GM12878 (cell line): ENCODE measurements around the gene TP53RK. TPM values are rescaled to one million over a fixed set of nuclear protein-coding genes. Genes with fewer than 3 reads are reported as not detected.

Source experiments
- ATAC-seq: fragments of 200-7000 bp; cut with Tn5 transposase; 3 replicates; pipeline ENCODE4 v1.9.1; 2020; ENCODE audit warnings: mild to moderate bottlenecking, moderate library complexity
- BruUV-seq: library from RNA; stranded (reverse); fragments of 400-500 nt; replicated peaks from 2 replicates; lab custom pipeline; 2021; lab: Mats Ljungman, UMichigan
- CTCF ChIA-PET: fragments of 300-600 bp; sonication (Branson Sonifier 250); formaldehyde crosslinking; extraction: SDS; loops from one replicate; lab custom pipeline; 2021; ENCODE audit warnings: inconsistent platforms; lab: Yijun Ruan, JAX
- POLR2A ChIA-PET: fragments of 350-600 bp; formaldehyde crosslinking; extraction: SDS; loops from one replicate; lab custom pipeline; 2021; ENCODE audit warnings: inconsistent platforms; lab: Charles Lee
- RAD21 ChIA-PET: fragments of 300-600 bp; sonication (Branson Sonifier 250); formaldehyde crosslinking; loops from one replicate; lab custom pipeline; 2023; ENCODE audit warnings: antibody characterized with exemption; ENCODE audit not compliant: unreplicated experiment; lab: Charles Lee
- SMC1A ChIA-PET: fragments of 300-600 bp; sonication (Branson Sonifier 250); formaldehyde crosslinking; loops from one replicate; lab custom pipeline; 2023; ENCODE audit not compliant: unreplicated experiment, uncharacterized antibody; lab: Charles Lee
- DNase-seq: peaks from one replicate; pipeline ENCODE4 v3.0.0-alpha.2; 2011; ENCODE audit warnings: low read depth, low spot score
- FAIRE-seq: peaks from 3 replicates; lab custom pipeline; 2011; peaks lifted over from hg19 to GRCh38; lab: Jason Lieb, UNC
- H2AFZ ChIP-seq: 2 replicates; pipeline ENCODE4 v1.6.0; 2011; ENCODE audit warnings: low read depth, low read length, control low read depth; ENCODE audit not compliant: control insufficient read depth
- H3K27ac ChIP-seq: 2 replicates; pipeline ENCODE4 v1.5.1; 2011; ENCODE audit warnings: control low read depth; ENCODE audit not compliant: control insufficient read depth, insufficient read depth
- H3K27me3 ChIP-seq, 2 experiments: replicated peaks in 1 of 2; 2 replicates each; pipeline versions ENCODE4 v1.6.0 to v1.6.1; 2011; ENCODE audit warnings: low read length in 1 of 2; ENCODE audit not compliant: control insufficient read depth in 2 of 2, insufficient read depth in 2 of 2
- H3K36me3 ChIP-seq, 2 experiments: 2 replicates each; pipeline ENCODE4 v1.5.1; 2011; ENCODE audit warnings: low read length in 1 of 2; ENCODE audit not compliant: control insufficient read depth in 2 of 2, insufficient read depth in 2 of 2
- H3K4me1 ChIP-seq: 2 replicates; pipeline ENCODE4 v1.6.1; 2011; ENCODE audit warnings: mild to moderate bottlenecking, low read length, moderate library complexity, mixed read lengths; ENCODE audit not compliant: control insufficient read depth, insufficient read depth
- H3K4me2 ChIP-seq: 2 replicates; pipeline ENCODE4 v1.6.0; 2011; ENCODE audit warnings: control low read depth; ENCODE audit not compliant: control insufficient read depth, insufficient read depth
- H3K4me3 ChIP-seq: fragments of 200-600 bp; sonication (generic); 2 replicates; pipeline ENCODE4 v1.5.1; 2016
- H3K79me2 ChIP-seq: 2 replicates; pipeline ENCODE4 v1.6.0; 2011; ENCODE audit warnings: low read length; ENCODE audit not compliant: control insufficient read depth, insufficient read depth
- H3K9ac ChIP-seq: 2 replicates; pipeline ENCODE4 v1.8.0; 2011; ENCODE audit warnings: low read length, control low read depth, mixed read lengths; ENCODE audit not compliant: control insufficient read depth, insufficient read depth
- H3K9me3 ChIP-seq: replicated peaks from 3 replicates; pipeline ENCODE4 v1.5.1; 2011; ENCODE audit warnings: mild to moderate bottlenecking, low read length; ENCODE audit not compliant: control insufficient read depth, insufficient read depth
- H4K20me1 ChIP-seq: 2 replicates; pipeline ENCODE4 v1.6.0; 2011; ENCODE audit not compliant: control insufficient read depth, insufficient read depth
- BACH1 ChIP-seq: fragments of 450-650 bp; IDR thresholded peaks from 2 replicates; pipeline ENCODE4 v1.6.1; 2017; ENCODE audit warnings: mild to moderate bottlenecking, borderline replicate concordance
- BHLHE40 ChIP-seq, 2 experiments: fragments of 450-650 bp in 1 of 2; IDR thresholded peaks; 2 replicates each; pipeline ENCODE4 v1.6.1; 2011 to 2017; ENCODE audit warnings: low read depth in 2 of 2, borderline replicate concordance in 1 of 2, improper control_type of control experiment in 1 of 2, low read length in 1 of 2, mild to moderate bottlenecking in 1 of 2
- HDAC2 ChIP-seq: fragments of 200-600 bp; sonication (generic); IDR thresholded peaks from 2 replicates; pipeline ENCODE4 v1.6.1; 2017
- JUNB ChIP-seq: IDR thresholded peaks from 2 replicates; pipeline ENCODE4 v1.6.1; 2016; ENCODE audit warnings: antibody characterized with exemption, mild to moderate bottlenecking
- KLF5 ChIP-seq: fragments of 450-650 bp; IDR thresholded peaks from 2 replicates; pipeline ENCODE4 v1.6.1; 2014; ENCODE audit warnings: mild to moderate bottlenecking; ENCODE audit not compliant: partially characterized antibody
- NFIC ChIP-seq: IDR thresholded peaks from 2 replicates; pipeline ENCODE4 v1.6.1; 2012; ENCODE audit warnings: low read depth, mild to moderate bottlenecking, inconsistent platforms, low read length, moderate library complexity
- NRF1 ChIP-seq: conservative IDR thresholded peaks from 2 replicates; pipeline ENCODE4 v1.6.1; 2011; ENCODE audit warnings: mild to moderate bottlenecking, low read depth, low read length, improper control_type of control experiment
- SIX5 ChIP-seq: IDR thresholded peaks from 2 replicates; pipeline ENCODE4 v1.6.1; 2011; ENCODE audit warnings: mild to moderate bottlenecking, low read depth, low read length, moderate library complexity; ENCODE audit not compliant: severe bottlenecking
- SKIL ChIP-seq: fragments of 450-650 bp; IDR thresholded peaks from 2 replicates; pipeline ENCODE4 v1.6.1; 2017; ENCODE audit warnings: mild to moderate bottlenecking, low read depth, inconsistent platforms; ENCODE audit not compliant: poor library complexity, severe bottlenecking
- SMARCA5 ChIP-seq: fragments of 450-650 bp; IDR thresholded peaks from 2 replicates; pipeline ENCODE4 v1.6.1; 2017; ENCODE audit warnings: mild to moderate bottlenecking
- USF2 ChIP-seq: IDR thresholded peaks from 2 replicates; pipeline ENCODE4 v1.6.1; 2011; ENCODE audit warnings: low read depth, low read length, improper control_type of control experiment, borderline replicate concordance
- ZBTB33 ChIP-seq: fragments of 450-650 bp; IDR thresholded peaks from 2 replicates; pipeline ENCODE4 v1.6.1; 2017; ENCODE audit warnings: mild to moderate bottlenecking
- ZNF687 ChIP-seq: fragments of 450-650 bp; IDR thresholded peaks from 2 replicates; pipeline ENCODE4 v1.6.1; 2017; ENCODE audit warnings: mild to moderate bottlenecking, moderate library complexity
- ZZZ3 ChIP-seq: IDR thresholded peaks from 2 replicates; pipeline ENCODE4 v1.6.1; 2011; ENCODE audit warnings: low read depth; ENCODE audit not compliant: control insufficient read depth, insufficient read length
- in situ Hi-C: fragments of 300-500 bp; cut with MboI; formaldehyde crosslinking; loops from 9 replicates; pipeline ENCODE4 v1.14.3; 2018; ENCODE audit warnings: mixed read lengths
- intact Hi-C: fragments of 100-400 bp; cut with micrococcal nuclease; formaldehyde crosslinking; loops from one replicate; pipeline ENCODE4 v1.14.2; 2022; ENCODE audit not compliant: unreplicated experiment
- polyA plus RNA-seq, 11 experiments: library from polyadenylated mRNA; depleted of rRNA in 4 of 11; unstranded in 6 of 11; stranded (reverse) in 5 of 11; fragments of >200 nt; fragmentation: Nextera tagmentation in 4 of 11; fragmentation: Illumina TruSeq in 1 of 11; extraction: Ambion mirVana in 4 of 11; extraction: Trizol in 1 of 11; gene quantifications; 1 replicate in 1 of 11; 2 replicates in 10 of 11; pipeline versions ENCODE4 v1.2.1 to v1.2.3, GENCODE V29; 2011 to 2016; ENCODE audit warnings: inconsistent platforms in 2 of 11, missing spikeins in 2 of 11, low read depth in 1 of 11
- total RNA-seq, 4 experiments: library from RNA; depleted of rRNA in 3 of 4; stranded (reverse); fragments of >200 nt in 3 of 4; fragmentation: Illumina TruSeq in 1 of 4; extraction: Trizol in 1 of 4; gene quantifications; 2 replicates each; pipeline versions ENCODE4 v1.2.1 to v1.2.3, GENCODE V29; 2013 to 2021

The TP53RK gene
- total and polyA plus RNA-seq, 10 of the 15 experiments (the other 5 are each of a cell fraction or from before 2014, with no cell fraction given), result 3.8 to 23.1 (median 16.1) TPM

- no peak for FAIRE-seq
- Histone ChIP-seq H3K4me1 (no peaks in the 10 kb centered on the region), H3K27me3 (peaks cover 0 to 2% of the 10 kb centered on the region in 2 experiments; a peak in 2 of 4 replicates), H3K27ac (no peak overlapping the region), H3K9ac (no peak overlapping the region), H2AFZ (no peak overlapping the region), H3K4me3 (no peak overlapping the region), H3K36me3 (no peaks in the 10 kb centered on the region), H4K20me1 (no peaks in the 10 kb centered on the region), H3K9me3 (no peaks in the 10 kb centered on the region), H3K4me2 (no peak overlapping the region), H3K79me2 (no peaks in the 10 kb centered on the region)
- ChIA-PET SMC1A (no interaction called here), POLR2A (interaction anchor here (0.6 kb wide), 1 partner anchor 19 kb away, joined by 3 read pairs; no protein-coding TSS in a partner anchor), RAD21 (no interaction called here), CTCF (interaction anchor here (0.6 kb wide), 1 partner anchor 445 kb away, joined by 3 read pairs; no protein-coding TSS in a partner anchor)
- intact Hi-C loops, result no loop called here
- no peak for ATAC-seq
- no TSS peak for BruUV-seq
- in situ Hi-C loops, result no loop called here
- no peak for DNase-seq
- TF ChIP-seq NFIC, result no peak
- TF ChIP-seq BHLHE40 (IDR thresholded peaks at IDR 0.05; ENCODE audit: borderline replicate concordance in 1 of 2, low read depth in 2 of 2, low read length in 1 of 2), result no peak
- TF ChIP-seq USF2, result no peak
- TF ChIP-seq SMARCA5, result no peak
- no peak for TF ChIP-seq BACH1
- no peak for TF ChIP-seq HDAC2
- TF ChIP-seq ZZZ3, result no peak
- no peak for TF ChIP-seq SIX5
- no peak for TF ChIP-seq KLF5
- no peak for TF ChIP-seq SKIL
- TF ChIP-seq ZBTB33, result no peak
- no peak for TF ChIP-seq JUNB
- no peak for TF ChIP-seq ZNF687
- TF ChIP-seq NRF1, result no peak
These were observed 47.8 kb downstream of the TP53RK start for GRCh38 chr20:46641424-46641823.
